ENCODE data around the gene PAX6.

Gene PAX6

DNA sequence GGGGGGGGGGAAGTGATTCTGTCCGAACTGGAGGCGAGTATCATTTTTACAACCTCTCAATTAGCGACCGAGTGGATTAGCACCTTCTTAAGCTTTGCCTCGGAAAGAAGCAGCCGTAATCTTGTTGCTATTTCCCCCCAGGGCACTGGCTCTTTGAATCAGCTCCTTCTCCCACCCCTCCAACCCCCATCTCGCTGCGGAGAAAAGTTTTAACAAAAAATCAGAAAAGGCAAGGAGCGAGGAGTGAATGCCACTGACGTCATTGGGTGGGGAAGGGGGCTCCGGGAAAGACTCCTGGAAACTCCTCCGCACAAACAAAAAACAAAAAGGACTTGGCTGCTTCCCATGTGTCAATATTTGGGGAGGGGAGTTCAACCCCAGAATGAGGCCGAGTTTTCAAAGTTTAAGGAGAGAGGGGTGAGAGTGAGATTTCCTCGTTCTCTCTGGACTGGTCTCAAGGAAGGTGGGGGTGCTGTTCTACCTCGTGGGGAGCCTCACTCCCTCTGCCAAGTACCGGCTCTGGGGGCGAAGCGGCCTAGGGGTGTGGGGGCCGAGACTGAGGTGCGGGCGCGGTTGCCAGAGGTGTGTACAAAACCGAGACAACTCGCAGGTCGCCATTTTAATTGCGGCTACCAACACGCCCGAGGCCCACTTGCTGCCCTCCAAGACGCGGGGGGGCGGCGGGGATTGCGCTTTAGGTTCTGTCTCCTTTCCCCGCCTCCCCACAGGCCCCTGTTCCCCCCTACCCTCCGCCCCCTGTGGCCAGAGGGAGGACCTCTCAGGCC is 2.5 kb upstream of the PAX6 start:
- DNase-seq, result no peak
- Histone ChIP-seq H3K27me3 (ENCODE audit: insufficient read depth, low read depth, severe bottlenecking) (peaks cover 99% of the 10 kb centered on the region), H3K4me3 (ENCODE audit: low read depth, low read length) (no peak overlapping the region), H3K9me3 (ENCODE audit: severe bottlenecking) (peaks cover 3% of the 10 kb centered on the region), H3K27ac (no peak overlapping the region), H3K36me3 (no peaks in the 10 kb centered on the region)
- TF ChIP-seq, protein P1, sequence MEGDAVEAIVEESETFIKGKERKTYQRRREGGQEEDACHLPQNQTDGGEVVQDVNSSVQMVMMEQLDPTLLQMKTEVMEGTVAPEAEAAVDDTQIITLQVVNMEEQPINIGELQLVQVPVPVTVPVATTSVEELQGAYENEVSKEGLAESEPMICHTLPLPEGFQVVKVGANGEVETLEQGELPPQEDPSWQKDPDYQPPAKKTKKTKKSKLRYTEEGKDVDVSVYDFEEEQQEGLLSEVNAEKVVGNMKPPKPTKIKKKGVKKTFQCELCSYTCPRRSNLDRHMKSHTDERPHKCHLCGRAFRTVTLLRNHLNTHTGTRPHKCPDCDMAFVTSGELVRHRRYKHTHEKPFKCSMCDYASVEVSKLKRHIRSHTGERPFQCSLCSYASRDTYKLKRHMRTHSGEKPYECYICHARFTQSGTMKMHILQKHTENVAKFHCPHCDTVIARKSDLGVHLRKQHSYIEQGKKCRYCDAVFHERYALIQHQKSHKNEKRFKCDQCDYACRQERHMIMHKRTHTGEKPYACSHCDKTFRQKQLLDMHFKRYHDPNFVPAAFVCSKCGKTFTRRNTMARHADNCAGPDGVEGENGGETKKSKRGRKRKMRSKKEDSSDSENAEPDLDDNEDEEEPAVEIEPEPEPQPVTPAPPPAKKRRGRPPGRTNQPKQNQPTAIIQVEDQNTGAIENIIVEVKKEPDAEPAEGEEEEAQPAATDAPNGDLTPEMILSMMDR (IDR thresholded peaks at IDR 0.05; ENCODE audit: low read depth, low read length), result no peak

DNA sequence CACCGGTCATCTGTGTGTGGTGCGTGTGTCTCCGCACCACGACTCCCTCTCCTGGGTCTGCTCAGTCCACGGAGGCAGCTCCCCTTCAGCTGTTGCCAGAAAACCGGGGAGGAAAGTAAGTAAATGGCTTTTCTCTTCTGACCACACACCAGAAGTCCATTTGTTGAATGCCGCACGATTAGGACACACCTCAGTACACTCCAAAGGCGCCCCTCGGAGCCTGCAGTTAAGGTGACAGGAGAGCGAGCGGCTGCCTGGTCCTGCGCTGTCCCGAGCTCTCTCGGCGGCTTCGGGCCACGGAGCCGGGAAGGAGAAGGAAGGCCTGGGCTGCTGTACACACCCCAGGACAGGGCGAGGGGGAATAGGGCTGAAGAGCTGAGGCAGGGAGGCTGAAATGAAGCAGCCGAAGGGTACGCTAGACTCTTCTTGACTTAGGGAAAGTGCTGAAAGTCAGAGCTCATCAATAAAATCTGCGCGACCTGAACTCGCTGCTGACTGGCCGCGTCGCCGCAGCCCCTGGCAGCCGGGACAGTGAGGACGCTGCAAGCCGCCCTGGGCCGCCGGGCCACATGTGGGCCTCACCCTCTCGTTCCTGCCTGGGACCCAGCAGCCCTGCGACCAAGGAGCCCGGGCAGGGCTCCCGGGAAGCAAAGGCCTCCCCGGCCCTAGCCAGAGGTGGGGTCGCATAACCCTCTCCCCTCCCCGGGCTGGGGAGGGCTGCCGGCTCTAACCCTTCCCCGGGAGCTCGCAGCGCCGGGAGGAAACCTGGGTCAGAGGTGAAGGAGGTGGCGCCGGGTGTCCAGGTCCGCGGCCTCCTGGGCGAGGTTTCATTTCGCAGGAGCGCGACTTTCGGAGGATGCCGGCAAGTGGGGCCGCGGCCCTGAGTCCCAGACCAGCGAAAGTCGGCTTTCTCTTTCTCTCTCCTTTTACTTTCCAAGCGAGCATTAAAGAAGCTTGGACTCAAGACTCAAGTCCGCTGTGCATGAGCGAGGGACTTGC is 1.6 kb upstream of the PAX6 start:
- DNase-seq, result no peak
- TF ChIP-seq, protein P1 (IDR thresholded peaks at IDR 0.05; ENCODE audit: low read depth, low read length), result no peak
- H3K27me3 ChIP-seq (ENCODE audit: insufficient read depth, low read depth, severe bottlenecking), result peaks cover 99% of the 10 kb centered on the region
- H3K4me3 ChIP-seq (ENCODE audit: low read depth, low read length), result no peak overlapping the region
- no peak overlapping the region for H3K27ac ChIP-seq
- H3K9me3 ChIP-seq (ENCODE audit: severe bottlenecking), result no peaks in the 10 kb centered on the region
- H3K36me3 ChIP-seq, result no peaks in the 10 kb centered on the region

DNA sequence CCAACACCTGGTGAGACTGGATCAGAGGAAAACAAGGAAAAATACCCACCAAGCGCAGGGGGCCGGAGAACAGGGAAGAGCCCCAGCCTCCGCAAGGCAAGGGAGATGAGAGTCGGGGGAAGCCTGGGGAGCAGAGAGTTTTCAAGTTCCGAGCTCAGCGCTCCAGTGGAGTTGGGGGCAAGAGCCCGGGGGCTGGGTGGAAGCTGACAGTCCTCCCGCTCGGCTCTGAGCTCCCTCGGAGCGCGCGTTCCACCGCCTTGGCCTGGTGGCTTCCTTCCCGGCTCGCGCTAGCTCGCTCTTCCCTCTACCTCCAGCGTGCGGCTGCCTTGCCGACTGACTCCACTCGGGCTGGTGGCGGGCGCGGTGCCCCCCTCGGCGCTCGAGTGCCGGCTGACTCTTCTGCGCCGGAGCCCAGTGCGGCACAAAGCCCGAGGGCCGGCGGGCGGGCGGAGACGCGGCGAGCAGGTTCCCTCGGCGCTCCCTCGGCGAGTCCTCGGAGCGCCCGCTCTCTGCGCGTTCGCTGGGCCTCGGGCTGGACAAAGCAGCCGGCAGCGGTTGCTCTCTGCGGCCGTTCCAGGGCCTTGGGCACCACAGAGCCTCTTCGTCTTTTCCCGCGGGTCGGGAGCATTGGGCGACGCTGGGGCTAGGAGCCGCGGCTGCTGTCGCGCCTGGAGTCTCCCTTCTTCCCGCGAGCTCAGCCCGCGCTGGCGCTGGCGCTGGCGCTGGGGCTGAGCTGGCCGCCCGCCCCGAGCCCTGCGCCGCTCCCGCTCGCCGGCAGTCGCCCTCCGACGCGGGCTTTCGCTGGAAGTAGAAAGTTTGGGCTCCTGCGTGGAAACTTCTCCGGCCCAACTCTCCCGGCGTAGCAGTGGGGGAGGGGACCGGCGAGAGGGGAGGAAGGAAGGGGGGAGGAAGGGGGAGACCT is 1.0 kb downstream of the PAX6 start:
- Histone ChIP-seq H3K4me3 (ENCODE audit: low read depth, low read length) (peak overlapping the region; percentile 9; the same call in 1 of the 2 replicates), H3K27me3 (ENCODE audit: insufficient read depth, low read depth, severe bottlenecking) (peaks cover 99% of the 10 kb centered on the region), H3K9me3 (ENCODE audit: severe bottlenecking) (no peaks in the 10 kb centered on the region), H3K27ac (no peak overlapping the region), H3K36me3 (no peaks in the 10 kb centered on the region)
- TF ChIP-seq, protein P1 (IDR thresholded peaks at IDR 0.05; ENCODE audit: low read depth, low read length), result no peak
- no peak for DNase-seq

DNA sequence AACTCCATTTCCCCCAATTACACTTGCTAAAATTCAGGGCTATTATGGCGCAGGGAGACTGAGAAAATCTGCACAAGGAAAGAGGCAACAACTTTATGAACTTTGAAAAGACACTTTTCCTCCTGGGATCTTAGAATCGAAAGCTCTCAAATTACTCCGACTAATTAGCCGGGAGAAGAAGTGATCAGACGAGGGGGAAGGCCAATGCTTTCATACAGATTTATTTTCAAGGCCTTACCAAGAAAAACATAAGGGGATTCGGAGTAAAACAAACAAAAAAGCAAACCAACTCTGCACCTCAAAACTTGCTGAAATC is 1.6 kb downstream of the PAX6 start:
- Histone ChIP-seq H3K27ac (no peak overlapping the region), H3K9me3 (ENCODE audit: severe bottlenecking) (no peaks in the 10 kb centered on the region), H3K27me3 (ENCODE audit: insufficient read depth, low read depth, severe bottlenecking) (peaks cover 99% of the 10 kb centered on the region), H3K4me3 (ENCODE audit: low read depth, low read length) (no peak overlapping the region), H3K36me3 (no peaks in the 10 kb centered on the region)
- no peak for DNase-seq
- TF ChIP-seq, protein P1 (IDR thresholded peaks at IDR 0.05; ENCODE audit: low read depth, low read length), result no peak

DNA sequence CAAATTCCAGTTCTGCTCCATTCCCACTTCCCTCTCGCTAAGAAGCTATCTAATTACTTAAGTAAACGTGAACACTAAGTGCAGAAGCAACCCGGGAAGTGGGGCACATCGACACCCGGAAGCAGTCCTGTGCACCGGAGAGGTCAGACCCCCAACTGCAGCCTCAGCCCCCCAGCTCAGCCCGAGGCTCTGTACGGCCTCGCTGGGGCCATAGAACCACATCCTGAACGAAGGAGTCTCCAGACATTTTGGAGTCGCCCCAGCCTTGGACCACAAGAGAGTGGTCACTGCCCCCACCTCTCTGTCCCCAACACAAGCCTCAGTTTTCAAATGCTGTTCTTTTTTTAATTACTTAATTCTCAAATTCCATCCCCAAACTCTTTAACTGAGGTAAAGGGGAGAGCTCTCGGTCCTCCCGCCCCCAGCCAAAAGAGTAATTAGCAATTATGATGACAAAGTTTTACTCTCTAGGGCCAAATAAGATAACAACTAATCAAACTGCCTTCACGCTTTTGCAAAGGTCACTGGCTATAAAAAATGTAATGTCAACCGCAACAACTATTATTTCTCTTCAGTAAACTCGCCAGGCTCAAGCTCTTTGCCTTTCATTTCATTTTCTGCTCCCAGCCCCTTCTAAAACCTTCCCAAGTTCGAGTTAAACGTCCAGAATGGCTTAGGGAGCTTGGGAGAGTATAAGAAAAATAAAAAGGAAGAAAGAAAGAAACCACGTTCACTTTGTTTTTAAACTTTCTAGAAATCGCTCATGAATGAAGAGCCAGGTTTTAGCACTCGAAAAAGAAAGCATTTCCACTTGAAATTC is 2.2 kb downstream of the PAX6 start:
- Histone ChIP-seq H3K27ac (no peak overlapping the region), H3K9me3 (ENCODE audit: severe bottlenecking) (no peaks in the 10 kb centered on the region), H3K36me3 (no peaks in the 10 kb centered on the region), H3K4me3 (ENCODE audit: low read depth, low read length) (no peak overlapping the region), H3K27me3 (ENCODE audit: insufficient read depth, low read depth, severe bottlenecking) (peaks cover 99% of the 10 kb centered on the region)
- TF ChIP-seq, protein P1 (IDR thresholded peaks at IDR 0.05; ENCODE audit: low read depth, low read length), result no peak
- DNase-seq, result no peak
